Effector CD4-positive, alpha-beta T cell (primary cell): Measurements from ENCODE around the gene EIF4A2.

ENCODE experiments used
- DNase-seq: peaks from one replicate; pipeline ENCODE4 v3.0.0-alpha.2; 2020
- total RNA-seq: gene quantifications from one replicate; lab custom pipeline; 2026; lab: John Stamatoyannopoulos, UW

Gene EIF4A2
- 1,458 reads per million, percentile 100 among the genes with 10 or more reads in this experiment for total RNA-seq

GRCh38 chr3:186783058-186783730, at the start of gene EIF4A2:
EIF4A2 (plus strand) TSS chr3:186783577; CDS start chr3:186783611, 34 bp downstream.
- DNase-seq: peak; percentile 88

- no peak for DNase-seq
Measured at GRCh38 chr3:186742618-186743380, 40.6 kb upstream of the EIF4A2 start.

GRCh38 chr3:186743666-186744065, 39.7 kb upstream of the EIF4A2 start:
- no peak for DNase-seq

GRCh38 chr3:186746008-186746407, 37.4 kb upstream of the EIF4A2 start:
- no peak for DNase-seq

GRCh38 chr3:186750316-186750715, 33.1 kb upstream of the EIF4A2 start:
- no peak for DNase-seq

- DNase-seq: no peak
Measured at GRCh38 chr3:186751480-186751879, 31.9 kb upstream of the EIF4A2 start.

GRCh38 chr3:186754006-186754405, 29.4 kb upstream of the EIF4A2 start:
- no peak for DNase-seq

GRCh38 chr3:186754871-186755270, 28.5 kb upstream of the EIF4A2 start:
- no peak for DNase-seq

- no peak for DNase-seq
Measured at GRCh38 chr3:186757214-186757613, 26.2 kb upstream of the EIF4A2 start.

GRCh38 chr3:186757686-186758220, 25.6 kb upstream of the EIF4A2 start:
- no peak for DNase-seq

- no peak for DNase-seq
Measured at GRCh38 chr3:186759231-186759930, 24.0 kb upstream of the EIF4A2 start.

- no peak for DNase-seq
Measured at GRCh38 chr3:186760141-186760833, 23.1 kb upstream of the EIF4A2 start.

- no peak for DNase-seq
Measured at GRCh38 chr3:186760897-186761447, 22.4 kb upstream of the EIF4A2 start.

GRCh38 chr3:186772281-186772694, 11.1 kb upstream of the EIF4A2 start:
- DNase-seq: no peak

- DNase-seq: peak; percentile 43
Measured at GRCh38 chr3:186772701-186773417, 10.5 kb upstream of the EIF4A2 start.

- no peak for DNase-seq
Measured at GRCh38 chr3:186775999-186776398, 7.4 kb upstream of the EIF4A2 start.

GRCh38 chr3:186779204-186779603, 4.2 kb upstream of the EIF4A2 start:
- no peak for DNase-seq

GRCh38 chr3:186782542-186783057, 777 bp upstream of the EIF4A2 start:
- DNase-seq: no peak

- DNase-seq: peak; percentile 75
Measured at GRCh38 chr3:186783731-186784515, 546 bp downstream of the EIF4A2 start.

- DNase-seq: no peak
Measured at GRCh38 chr3:186784820-186785494, 1.6 kb downstream of the EIF4A2 start.
